ENCODE results near the gene AFDN.

Gene AFDN

GRCh38 chr6:168015482-168016175 lies 188.9 kb downstream of the AFDN start:
- DNase-seq = no peak

DNA sequence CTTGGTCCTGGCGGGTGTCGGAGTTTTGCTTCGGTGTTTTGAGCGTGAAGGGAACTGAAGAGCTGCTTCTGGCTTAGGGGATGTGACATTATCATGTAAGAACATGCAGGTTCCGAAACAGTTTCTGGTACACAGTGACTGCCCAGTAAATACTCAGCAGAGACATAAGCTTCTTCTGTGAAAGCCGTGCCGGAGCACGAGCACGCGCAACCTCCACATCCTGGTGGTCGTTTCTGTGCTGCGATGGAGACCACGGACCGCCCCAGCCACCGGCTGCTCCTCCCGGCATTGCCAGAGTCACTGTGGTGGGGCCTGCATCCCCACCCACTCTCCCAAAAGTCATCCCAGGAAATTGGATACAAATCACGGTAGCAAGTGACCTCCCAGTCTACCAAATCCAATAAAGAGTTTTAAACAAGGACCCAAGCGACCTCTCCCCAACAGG lies 189.5 kb downstream of the AFDN start:
- DNase-seq = no peak

DNA sequence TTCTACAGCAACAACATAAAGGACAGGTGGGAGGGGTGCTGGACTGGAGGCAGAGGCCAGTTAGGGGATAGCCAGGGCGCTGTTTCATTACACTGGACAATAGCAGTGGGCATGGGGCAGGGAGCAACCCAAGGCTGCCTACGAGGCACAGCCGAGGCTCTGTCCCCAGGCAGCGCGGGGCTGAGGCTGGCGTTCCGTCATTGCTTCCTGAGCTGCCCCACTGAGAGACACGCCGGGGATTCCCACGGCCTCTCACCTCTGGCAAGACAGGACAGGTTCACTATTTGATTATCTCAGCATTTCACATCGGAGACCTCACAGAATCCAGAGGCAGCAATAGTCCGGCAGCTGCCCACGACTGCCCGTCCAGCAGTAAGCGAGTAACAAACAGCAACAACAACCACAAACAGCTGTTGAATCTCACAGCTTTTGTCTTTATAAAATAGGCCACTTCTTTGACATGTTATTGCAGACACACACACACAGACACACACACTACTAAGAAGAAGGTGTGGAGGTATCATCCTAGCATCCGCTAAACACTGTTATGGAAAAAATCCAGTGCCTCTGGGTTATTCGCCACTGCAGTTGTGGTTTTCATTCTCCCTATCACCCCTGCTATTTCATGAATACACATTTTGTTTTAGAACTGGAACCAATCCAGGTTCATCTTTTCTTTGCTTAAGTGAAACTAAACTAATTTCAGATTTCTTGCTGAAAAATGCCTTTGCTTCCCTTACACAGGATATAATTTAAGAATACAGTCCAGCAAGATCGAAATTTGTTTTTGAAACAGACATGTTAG lies 190.2 kb downstream of the AFDN start:
- peak in 2 of 51 donors; percentile 22 to 69 for DNase-seq

- peak in 1 of 51 donors; percentile 52 for DNase-seq
Measured at GRCh38 chr6:168017629-168018028, 190.9 kb downstream of the AFDN start.

DNA sequence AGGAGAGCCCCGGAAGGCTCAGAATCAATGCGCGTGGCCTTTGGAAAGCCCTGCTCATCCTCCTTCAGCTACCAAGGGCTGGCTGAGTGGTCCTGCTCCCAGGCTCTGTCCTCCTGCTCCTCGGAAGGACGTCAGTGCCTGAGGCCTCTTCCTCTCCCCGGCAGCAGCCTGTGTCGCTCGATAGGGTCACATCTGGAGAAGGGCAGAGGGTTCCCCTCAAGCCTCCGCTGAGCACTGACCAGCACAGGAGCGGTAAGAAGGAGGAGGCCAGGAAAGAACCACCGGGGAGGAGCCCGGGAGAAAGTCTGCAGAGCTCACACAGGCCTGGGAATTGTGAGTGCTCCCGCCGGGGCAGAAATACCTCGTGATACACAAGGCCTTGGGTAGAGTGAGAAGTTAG lies 192.0 kb downstream of the AFDN start:
- no peak for DNase-seq

DNA sequence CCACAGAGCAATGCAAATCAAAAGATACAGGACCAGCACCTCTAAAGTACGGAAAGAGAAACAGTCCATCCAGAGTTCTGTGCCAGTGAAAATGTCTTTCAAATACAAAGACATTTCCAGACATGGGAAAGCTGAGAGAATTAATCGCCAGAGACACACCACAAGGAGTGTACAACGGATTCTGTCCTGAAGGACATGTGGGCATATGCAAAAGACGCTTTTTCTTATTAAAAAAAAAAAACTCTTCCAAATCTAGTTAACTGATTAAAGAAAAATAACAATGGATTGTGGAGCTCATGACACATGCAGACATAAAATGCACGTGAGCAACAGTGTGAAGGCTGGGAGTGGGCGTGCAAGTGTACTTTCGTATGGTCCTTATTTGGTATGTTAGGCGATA lies 193.5 kb downstream of the AFDN start:
- DNase-seq = no peak

GRCh38 chr6:168021581-168021980 lies 194.9 kb downstream of the AFDN start:
- DNase-seq = no peak

All from hypothalamus (tissue), 51 donors.